Measurements from ENCODE around the gene LRRC45.

LRRC45 gene

GRCh38 chr17:81998691-81999438 lies 24.2 kb upstream of the LRRC45 start:
- Histone ChIP-seq H3K9me3 (ENCODE audit: insufficient read depth, low read length) (no peaks in the 10 kb centered on the region), H3K9ac (ENCODE audit: low read length) (no peak overlapping the region)
- TF ChIP-seq CTCF (IDR thresholded peaks at IDR 0.05; ENCODE audit: insufficient read depth, low read length, poor library complexity, severe bottlenecking), result no peak
- no peak for TF ChIP-seq EZH2phosphoT487 (conservative IDR thresholded peaks at IDR 0.05; ENCODE audit: low read length)

GRCh38 chr17:81999587-81999975 lies 23.5 kb upstream of the LRRC45 start:
- Histone ChIP-seq H3K4me3 (ENCODE audit: insufficient read depth, low read length, poor library complexity, severe bottlenecking) (no peak overlapping the region), H3K9ac (ENCODE audit: low read length) (no peak overlapping the region), H4K20me1 (ENCODE audit: low read depth, low read length) (no peaks in the 10 kb centered on the region), H3K36me3 (ENCODE audit: low read length) (no peaks in the 10 kb centered on the region), H3K27ac (ENCODE audit: low read depth, low read length) (no peak overlapping the region), H3K4me2 (ENCODE audit: low read depth, low read length, poor library complexity, severe bottlenecking) (no peak overlapping the region), H3K9me2 (replicated peaks; ENCODE audit: insufficient read depth, low read length) (no peaks in the 10 kb centered on the region), H3K27me3 (ENCODE audit: low read length) (no peaks in the 10 kb centered on the region), H2AFZ (ENCODE audit: low read depth, low read length, severe bottlenecking) (no peak overlapping the region), H3F3A (ENCODE audit: insufficient read depth) (no peaks in the 10 kb centered on the region), H3K79me2 (ENCODE audit: insufficient read depth, low read length) (no peaks in the 10 kb centered on the region), H3K9me3 (ENCODE audit: insufficient read depth, low read length) (no peaks in the 10 kb centered on the region)
- no peak for TF ChIP-seq EZH2phosphoT487 (conservative IDR thresholded peaks at IDR 0.05; ENCODE audit: low read length)
- TF ChIP-seq CTCF (IDR thresholded peaks at IDR 0.05; ENCODE audit: insufficient read depth, low read length, poor library complexity, severe bottlenecking), result no peak

More at GRCh38 chr17:81998691-81999438, 24.2 kb upstream of the LRRC45 start:
- Histone ChIP-seq H3K27me3 (ENCODE audit: low read length) (no peaks in the 10 kb centered on the region), H3K9me2 (replicated peaks; ENCODE audit: insufficient read depth, low read length) (no peaks in the 10 kb centered on the region), H4K20me1 (ENCODE audit: low read depth, low read length) (no peaks in the 10 kb centered on the region), H3K27ac (ENCODE audit: low read depth, low read length) (no peak overlapping the region), H3K4me3 (ENCODE audit: insufficient read depth, low read length, poor library complexity, severe bottlenecking) (no peak overlapping the region), H3F3A (ENCODE audit: insufficient read depth) (no peaks in the 10 kb centered on the region), H3K79me2 (ENCODE audit: insufficient read depth, low read length) (no peaks in the 10 kb centered on the region), H2AFZ (ENCODE audit: low read depth, low read length, severe bottlenecking) (no peak overlapping the region), H3K36me3 (ENCODE audit: low read length) (no peaks in the 10 kb centered on the region), H3K4me2 (ENCODE audit: low read depth, low read length, poor library complexity, severe bottlenecking) (no peak overlapping the region)

DNA sequence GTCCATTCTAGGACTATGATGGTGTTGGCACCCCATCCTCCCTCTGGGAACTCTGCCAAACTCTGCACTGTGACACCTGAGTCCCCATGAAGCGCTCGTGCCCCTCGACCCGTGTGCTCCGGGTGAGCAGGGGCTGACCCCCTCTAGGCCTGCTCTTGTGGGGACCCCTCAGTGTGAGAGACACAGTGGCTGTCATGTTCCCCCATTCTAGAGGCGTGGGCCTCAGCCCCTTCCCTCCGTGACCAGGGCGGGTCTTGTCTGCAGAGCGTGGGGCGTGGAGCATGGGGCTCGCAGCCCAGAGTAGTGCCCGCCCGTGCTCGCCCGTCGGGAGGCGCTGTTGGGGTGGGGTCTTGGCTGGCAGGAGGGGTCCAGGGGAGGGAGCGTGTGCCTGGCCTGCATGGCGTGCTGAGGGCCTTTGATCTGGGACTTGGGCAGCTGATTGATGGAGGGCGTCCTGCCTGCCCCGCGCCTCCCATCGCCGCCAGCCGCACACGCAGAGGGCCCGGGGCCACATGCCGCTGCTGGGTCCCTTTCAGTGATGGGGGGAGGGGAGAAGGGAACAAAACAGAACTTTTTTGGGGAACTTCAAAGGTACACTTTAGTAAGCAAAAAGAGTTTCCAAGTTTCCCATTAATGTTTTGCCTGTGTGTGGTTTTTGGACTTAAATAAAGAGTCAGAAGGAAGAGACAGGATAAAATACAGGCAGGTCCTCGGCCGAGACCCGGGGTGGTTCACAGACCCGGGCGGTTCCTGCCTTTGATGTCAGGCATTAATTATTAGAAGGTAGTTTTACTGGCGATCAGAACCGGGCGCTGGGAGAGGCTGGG lies 22.9 kb upstream of the LRRC45 start:
- no peaks in the 10 kb centered on the region for H3K79me2 ChIP-seq (ENCODE audit: insufficient read depth, low read length)
- no peak overlapping the region for H3K27ac ChIP-seq (ENCODE audit: low read depth, low read length)
- H2AFZ ChIP-seq (ENCODE audit: low read depth, low read length, severe bottlenecking), result no peak overlapping the region
- no peaks in the 10 kb centered on the region for H3K27me3 ChIP-seq (ENCODE audit: low read length)
- no peak overlapping the region for H3K4me2 ChIP-seq (ENCODE audit: low read depth, low read length, poor library complexity, severe bottlenecking)
- no peaks in the 10 kb centered on the region for H3K9me3 ChIP-seq (ENCODE audit: insufficient read depth, low read length)
- TF ChIP-seq EZH2phosphoT487 (conservative IDR thresholded peaks at IDR 0.05; ENCODE audit: low read length) (no peak), CTCF (IDR thresholded peaks at IDR 0.05; ENCODE audit: insufficient read depth, low read length, poor library complexity, severe bottlenecking) (no peak)
- no peaks in the 10 kb centered on the region for H3K36me3 ChIP-seq (ENCODE audit: low read length)
- H4K20me1 ChIP-seq (ENCODE audit: low read depth, low read length), result no peaks in the 10 kb centered on the region
- H3K9ac ChIP-seq (ENCODE audit: low read length), result no peak overlapping the region
- no peak overlapping the region for H3K4me3 ChIP-seq (ENCODE audit: insufficient read depth, low read length, poor library complexity, severe bottlenecking)
- H3F3A ChIP-seq (ENCODE audit: insufficient read depth), result no peaks in the 10 kb centered on the region
- no peaks in the 10 kb centered on the region for H3K9me2 ChIP-seq (replicated peaks; ENCODE audit: insufficient read depth, low read length)
